HG02970 (cell line): Measurements from ENCODE around the gene MILR1.
"Not testable (repeated sequence)": the region's sequence is repeated elsewhere in the genome, so short reads cannot be mapped to it uniquely, and the experiment has no call there.

Experiments used
- ATAC-seq: cut with Tn5 transposase; IDR thresholded peaks from one replicate; pipeline ENCODE4 v1.9.1; 2021; ENCODE audit warnings: mild to moderate bottlenecking, moderate library complexity, moderate number of reproducible peaks; ENCODE audit not compliant: unreplicated experiment, low FRiP score

Gene MILR1

GRCh38 chr17:64425191-64425590, 23.7 kb upstream of the MILR1 start:
- no peak for ATAC-seq

DNA sequence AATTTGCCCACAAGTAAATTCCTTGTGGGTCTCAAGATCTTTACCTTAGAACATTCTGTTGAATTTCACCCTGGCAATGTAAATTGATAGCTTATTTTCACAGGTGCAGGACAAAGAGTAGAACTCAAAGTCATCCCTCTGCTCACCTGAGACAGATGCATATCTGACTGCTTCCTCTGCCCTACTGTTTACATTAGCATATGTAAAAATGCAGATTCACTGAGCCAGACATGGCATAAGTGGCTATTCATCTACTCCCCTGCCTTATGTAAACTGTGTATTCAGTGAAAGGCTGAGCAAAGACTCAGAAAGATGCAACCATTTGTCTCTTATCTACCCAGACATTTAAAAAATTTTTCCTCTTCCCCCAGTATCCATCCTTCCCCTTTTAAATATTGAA, 22.3 kb upstream of the MILR1 start:
- no peak for ATAC-seq

DNA sequence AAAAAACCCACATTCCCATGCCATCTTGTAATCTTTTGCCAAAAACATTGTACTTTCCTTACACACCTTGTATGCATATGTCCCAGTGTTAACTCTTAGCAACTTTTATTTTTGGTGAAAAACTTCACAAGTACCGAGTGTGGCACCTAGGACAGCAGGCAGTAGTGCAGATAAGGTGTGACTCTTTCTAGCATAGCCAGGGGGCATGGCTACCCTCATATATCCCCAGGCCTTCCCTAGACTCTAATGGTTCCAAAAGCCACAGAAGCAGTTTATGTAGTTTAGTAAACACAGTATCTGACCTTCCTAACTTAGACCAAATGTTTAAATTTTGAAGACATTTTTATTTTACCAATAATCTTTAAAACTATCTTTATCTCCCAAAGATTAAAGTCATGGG, 20.5 kb upstream of the MILR1 start:
- ATAC-seq, result no peak

GRCh38 chr17:64430036-64430435, 18.9 kb upstream of the MILR1 start:
- ATAC-seq, result not testable (repeated sequence)

- no peak for ATAC-seq
These were observed 17.4 kb upstream of the MILR1 start for GRCh38 chr17:64431534-64431933.

- no peak for ATAC-seq
These were observed 10.9 kb upstream of the MILR1 start for GRCh38 chr17:64437944-64438525.

GRCh38 chr17:64439521-64439920, 9.4 kb upstream of the MILR1 start:
- not testable (repeated sequence) for ATAC-seq

DNA sequence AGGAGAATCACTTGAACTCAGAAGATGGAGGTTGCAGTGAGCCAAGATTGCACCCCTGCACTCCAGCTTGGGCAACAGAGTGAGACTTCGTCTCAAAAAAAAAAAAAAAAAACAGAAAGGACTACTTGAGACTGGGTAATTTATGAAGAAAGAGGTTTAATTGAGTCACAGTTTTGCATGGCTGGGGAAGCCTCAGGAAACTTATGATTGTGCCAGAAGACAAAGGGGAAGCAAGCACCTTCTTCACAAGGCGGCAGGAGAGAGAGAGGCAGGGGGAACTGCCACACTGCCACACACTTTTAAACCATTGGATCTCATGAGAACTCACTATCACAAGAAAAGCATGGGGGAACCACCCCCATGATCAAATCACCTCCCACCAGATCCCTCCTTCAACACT, 9.0 kb upstream of the MILR1 start:
- no peak for ATAC-seq

- ATAC-seq, result no peak
These were observed 7.0 kb upstream of the MILR1 start for GRCh38 chr17:64441772-64442540.

GRCh38 chr17:64442541-64442971, 6.4 kb upstream of the MILR1 start:
- ATAC-seq, result no peak

DNA sequence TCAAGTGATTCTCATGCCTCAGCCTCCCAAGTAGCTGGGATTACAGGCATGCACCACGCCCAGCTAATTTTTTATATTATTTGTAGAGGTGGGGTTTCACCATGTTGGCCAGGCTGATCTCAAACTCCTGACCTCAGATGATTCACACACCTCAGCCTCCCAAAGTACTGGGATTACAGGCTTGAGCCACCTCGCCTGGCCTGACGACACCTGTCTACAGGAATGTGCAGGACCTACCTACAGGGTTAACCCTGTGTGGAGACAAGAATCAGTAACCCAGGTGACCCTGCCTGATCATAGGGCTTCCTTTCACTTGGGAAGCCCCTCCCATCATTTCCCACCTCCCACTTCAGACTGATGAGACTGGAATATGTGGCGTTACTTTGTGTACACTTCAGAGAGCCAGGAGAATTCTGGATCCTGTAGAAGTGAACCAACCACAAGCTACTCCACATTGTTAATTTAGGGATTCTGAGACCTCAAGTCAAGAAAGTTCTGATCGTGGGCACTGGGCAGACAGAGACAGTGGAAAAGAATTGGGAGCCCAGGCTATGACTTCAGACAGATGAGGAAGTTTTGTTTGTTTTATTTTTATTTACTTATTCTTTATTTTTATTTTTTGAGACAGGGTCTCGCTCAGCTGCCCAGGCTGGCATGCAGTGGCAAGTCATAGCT, 5.7 kb upstream of the MILR1 start:
- no peak for ATAC-seq

DNA sequence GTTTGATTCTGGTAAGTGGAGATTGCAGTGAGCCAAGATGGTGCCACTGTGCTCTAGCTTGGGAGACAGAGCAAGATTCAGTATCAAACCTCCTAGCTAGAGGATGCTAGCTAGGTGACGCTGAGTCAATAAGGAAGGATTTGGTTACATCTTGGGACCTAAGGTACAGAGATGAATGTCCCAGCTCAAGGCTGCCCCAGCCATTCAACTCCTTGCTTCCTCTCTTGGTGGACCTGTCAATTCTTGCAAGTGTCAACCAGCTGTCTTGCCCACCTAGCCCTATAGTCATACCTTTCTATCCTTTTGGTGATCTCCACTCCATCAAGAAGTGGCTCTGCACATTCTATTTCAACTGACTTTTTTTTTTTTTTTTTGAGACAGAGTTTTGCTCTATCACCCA, 1.4 kb upstream of the MILR1 start:
- no peak for ATAC-seq

DNA sequence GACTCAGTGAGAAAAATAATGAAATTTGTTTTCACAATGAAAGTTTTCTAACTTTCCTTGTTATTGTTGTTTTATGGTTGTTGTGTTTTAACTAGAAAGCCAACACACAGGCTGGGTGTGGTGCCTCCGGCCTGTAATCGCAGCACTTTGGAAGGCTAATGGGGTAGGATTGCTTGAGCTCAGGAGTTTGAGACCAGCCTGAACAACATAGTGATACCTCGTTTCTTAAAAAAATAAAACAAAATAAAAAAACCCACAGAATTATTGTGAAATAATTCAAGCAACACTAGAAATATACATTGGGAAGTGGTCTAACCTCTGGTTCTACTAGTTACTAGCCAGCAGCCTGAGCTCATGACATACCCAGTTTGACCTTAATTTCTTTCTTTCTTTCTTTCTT, 630 bp downstream of the MILR1 start:
- ATAC-seq, result no peak

GRCh38 chr17:64455993-64456885, 7.3 kb downstream of the MILR1 start:
- ATAC-seq, result no peak

DNA sequence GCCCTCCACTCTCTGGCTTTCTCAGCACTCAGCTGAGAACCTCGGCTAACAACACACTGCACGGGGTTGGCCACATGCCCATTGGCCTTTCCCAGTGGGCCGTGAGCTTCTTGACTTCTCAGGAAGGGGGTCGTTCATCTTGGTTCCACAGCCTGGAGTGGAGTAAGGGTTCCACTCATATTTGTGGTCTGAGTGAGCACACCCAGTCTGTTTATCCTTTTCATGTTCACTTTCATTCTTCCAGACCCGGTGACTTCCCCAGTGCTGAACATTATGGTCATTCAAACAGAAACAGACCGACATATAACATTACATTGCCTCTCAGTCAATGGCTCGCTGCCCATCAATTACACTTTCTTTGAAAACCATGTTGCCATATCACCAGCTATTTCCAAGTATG, 8.2 kb downstream of the MILR1 start:
- ATAC-seq, result no peak

- ATAC-seq, result no peak
These were observed 9.8 kb downstream of the MILR1 start for GRCh38 chr17:64458756-64459155.

- no peak for ATAC-seq
These were observed 10.4 kb downstream of the MILR1 start for GRCh38 chr17:64459284-64459747.

GRCh38 chr17:64459818-64460217, 10.9 kb downstream of the MILR1 start:
- not testable (repeated sequence) for ATAC-seq

- no peak for ATAC-seq
These were observed 12.0 kb downstream of the MILR1 start for GRCh38 chr17:64460955-64461354.

GRCh38 chr17:64461788-64462187, 12.9 kb downstream of the MILR1 start:
- no peak for ATAC-seq
